Stimulated activated CD4-positive, alpha-beta T cell treated with anti-CD3 and anti-CD28 coated beads, Interleukin-15, amount 100 ng/mL, for 24 hours (primary cell): ENCODE measurements around the gene IZUMO1R.
A peak's percentile ranks its signal among the peaks of the same experiment; 100 is the strongest.
"Not testable (repeated sequence)": the region's sequence is repeated elsewhere in the genome, so short reads cannot be mapped to it uniquely, and the experiment has no call there.

Experiments used
- DNase-seq: peaks from one replicate; pipeline ENCODE4 v3.0.0-alpha.2; 2020

The IZUMO1R gene

DNA sequence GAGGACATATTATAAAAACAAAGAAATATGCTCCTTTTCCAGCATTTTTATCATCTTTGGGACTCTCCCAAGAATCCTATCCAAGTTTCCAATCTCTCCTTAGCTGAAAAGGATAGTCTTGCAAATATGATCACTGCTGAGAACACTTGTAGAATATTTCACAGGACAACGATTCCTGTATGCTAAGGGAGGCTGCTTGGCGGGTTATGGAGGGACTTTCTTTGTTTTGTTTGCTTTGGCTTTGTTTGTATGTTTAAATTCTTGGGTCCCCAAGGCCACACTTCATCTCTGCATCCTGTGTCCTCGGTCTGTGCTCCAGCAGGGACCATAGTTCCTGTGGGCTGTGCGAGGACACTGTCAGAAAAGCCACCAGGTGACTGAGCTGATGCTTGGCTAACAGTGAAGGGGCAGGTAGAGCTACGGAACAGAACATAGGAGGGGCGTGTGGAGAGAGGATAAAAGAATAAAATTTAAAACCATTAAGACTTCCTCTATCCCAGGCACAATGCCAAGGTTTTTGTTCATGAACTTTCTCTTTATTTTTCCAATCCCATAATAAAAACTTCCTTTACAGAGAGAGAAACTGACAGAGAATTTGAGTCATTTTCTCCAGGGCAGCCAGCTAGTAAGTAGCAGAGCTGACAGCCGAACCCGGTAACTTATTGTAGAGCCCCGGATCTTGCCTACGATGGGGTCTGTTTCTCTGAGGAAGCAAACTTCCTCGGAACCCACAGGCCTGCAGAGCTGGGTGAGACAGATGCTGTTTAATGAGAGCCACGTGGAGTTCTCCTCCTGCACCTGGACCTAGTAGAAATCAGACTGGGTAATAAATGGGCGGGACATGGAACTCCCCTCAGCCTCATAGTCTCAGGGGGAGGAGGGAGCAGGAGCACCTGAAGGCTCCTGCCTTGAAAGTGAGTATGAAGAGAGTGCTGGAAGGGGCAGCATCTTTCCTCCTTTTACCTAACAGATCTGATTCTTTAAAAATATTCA is at the start of gene IZUMO1R:
TSS of gene IZUMO1R (plus strand) at position 615 of the 993 bp plus-strand sequence. CDS start 1,057 bp downstream, outside the sequence.
- DNase-seq = no peak

DNA sequence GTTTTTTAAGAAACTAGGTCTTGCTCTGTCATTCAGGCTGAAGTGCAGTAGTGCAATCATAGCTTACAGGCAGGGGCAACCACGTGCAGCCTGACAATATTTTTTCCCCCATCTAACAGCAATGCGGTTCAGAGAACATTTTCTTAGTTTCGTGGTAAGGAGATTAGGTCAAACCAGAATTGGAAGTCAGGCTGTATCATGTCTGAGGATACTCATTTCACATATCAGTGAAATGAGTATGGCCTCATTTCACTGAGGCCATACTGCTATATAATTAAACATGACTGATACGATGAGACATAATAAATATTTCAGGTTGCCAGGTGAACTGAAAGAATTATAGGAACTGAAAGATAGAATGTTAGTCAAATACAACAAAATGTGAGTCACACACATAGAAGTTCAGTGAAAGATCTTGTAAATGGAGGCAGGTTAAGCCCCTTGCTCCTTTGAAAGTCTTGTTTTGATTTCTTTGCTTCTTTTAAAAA is 32.5 kb upstream of the IZUMO1R start:
- no peak for DNase-seq

DNA sequence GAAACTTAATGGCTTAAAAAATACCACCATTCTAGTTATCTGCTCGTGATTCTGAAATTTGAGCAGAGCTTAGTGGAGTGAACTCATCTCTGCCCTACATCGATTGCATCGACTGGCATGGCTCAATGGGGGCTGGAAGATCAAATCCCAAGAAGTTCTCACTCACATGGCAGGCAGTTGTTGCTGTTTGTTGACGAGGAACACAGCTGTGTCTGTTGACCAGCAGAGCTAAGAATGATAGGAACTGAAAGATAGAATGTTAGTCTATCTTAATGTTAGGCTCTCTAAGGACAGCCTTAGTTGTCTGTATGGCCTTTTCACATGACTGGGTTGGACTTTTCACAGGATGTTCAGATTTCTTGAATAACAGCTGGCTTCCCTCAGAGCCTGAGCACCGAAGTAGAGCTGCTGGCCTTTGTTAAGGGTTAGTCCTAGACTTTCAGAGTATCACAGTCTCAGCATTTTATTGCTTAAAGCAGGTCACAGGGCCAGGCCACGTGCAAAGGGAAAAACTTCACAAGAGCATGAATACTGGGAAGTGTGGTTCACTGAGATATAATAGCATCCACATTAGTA is 31.6 kb upstream of the IZUMO1R start:
- no peak for DNase-seq

DNA sequence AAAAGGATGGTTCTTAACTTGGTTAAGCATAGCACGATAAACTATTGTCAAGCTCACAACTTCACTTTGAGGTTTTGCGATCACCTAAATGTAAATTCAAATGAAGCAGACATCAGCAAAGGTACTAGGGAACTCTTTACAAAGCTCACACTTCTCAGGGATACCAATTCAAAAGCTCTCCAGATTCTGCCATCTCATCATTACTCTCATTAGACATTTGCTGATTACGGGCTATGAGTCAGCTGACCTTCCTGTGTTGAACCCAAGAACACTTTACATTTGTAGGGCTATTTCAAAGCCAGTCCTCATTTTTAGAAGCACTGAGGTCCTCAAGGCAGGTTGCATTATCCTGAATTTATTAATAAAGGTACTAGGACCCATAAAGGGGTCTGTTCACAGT is 28.4 kb upstream of the IZUMO1R start:
- DNase-seq = no peak

DNA sequence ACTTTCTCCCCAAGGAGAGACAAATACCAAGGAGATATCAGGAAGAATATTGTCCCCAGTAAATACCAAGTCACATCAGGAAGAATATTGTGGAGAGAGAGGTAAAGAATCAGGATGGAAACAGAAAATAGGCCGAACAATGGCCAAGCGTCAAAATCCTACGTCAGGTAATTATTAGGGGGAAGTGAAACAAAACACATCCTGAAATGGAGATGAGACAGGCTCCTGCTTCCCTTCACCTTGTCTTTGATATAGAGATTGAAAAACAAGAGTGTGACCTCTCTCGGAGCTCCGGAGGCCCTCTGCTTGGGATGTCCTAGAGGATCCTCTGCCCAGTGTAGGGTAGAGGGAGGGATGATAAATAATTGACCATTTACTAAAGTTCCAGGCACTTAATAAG is 27.4 kb upstream of the IZUMO1R start:
- DNase-seq = no peak

DNA sequence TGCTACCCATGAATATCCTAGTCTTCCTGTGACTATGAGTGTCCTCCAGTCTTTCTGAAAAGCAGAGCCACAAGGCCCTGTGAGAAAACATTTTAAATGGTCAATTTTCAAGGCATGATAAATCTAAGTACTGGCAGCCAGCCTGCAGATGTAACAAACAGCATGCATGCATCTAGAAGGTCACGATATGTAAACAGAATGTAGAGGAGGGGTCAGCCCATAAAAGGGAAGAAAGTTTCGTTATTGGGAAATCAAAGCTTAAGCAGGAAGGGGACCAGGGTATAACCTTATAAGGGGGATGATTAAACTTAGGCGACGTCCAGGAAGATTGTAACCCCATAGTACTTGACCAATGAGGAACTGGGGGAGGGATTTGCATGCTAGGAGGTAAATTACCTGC is 26.2 kb upstream of the IZUMO1R start:
- not testable (repeated sequence) for DNase-seq

- no peak for DNase-seq
Observed at GRCh38 chr11:94279996-94280395, 24.4 kb upstream of the IZUMO1R start.

DNA sequence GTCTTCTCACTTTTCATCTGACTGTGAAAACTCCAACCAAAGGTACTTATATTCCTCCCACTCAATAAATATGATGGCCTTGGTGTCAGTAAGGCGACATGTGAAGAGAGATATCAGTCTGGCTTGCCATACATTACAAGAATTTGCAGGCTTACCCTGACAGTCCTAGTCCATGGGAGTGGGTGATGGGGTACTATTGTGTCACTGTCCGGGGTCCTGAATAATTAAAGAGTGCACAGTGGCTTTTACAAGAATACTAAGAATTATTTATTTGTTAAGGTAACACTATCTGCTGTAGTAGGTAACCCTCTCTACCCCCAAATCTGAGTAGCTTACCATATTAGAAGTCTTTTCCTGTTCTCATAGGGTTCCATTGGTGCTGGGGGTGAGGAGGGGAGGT is 23.1 kb upstream of the IZUMO1R start:
- DNase-seq = no peak

- no peak for DNase-seq
Observed at GRCh38 chr11:94283678-94284077, 20.7 kb upstream of the IZUMO1R start.

DNA sequence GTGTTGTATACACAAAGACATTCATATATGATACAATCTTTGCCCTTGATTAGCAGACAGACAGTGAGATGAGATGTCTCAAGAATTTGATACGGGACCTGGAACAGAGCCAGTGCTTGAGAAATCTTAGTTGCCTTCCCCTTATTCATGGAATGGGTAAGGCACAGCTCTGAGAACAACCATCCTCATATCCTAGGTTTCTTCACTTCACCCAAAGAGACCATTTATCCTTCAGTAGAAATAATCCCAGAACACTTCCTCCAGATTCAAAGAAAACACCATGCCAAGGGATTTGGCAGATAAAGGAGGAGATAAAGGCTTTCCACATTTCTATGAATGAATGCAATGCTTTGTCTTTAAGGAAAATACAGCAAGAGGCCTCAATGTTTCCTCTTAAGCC is 8.8 kb upstream of the IZUMO1R start:
- no peak for DNase-seq

- no peak for DNase-seq
Observed at GRCh38 chr11:94297985-94298576, 6.3 kb upstream of the IZUMO1R start.

DNA sequence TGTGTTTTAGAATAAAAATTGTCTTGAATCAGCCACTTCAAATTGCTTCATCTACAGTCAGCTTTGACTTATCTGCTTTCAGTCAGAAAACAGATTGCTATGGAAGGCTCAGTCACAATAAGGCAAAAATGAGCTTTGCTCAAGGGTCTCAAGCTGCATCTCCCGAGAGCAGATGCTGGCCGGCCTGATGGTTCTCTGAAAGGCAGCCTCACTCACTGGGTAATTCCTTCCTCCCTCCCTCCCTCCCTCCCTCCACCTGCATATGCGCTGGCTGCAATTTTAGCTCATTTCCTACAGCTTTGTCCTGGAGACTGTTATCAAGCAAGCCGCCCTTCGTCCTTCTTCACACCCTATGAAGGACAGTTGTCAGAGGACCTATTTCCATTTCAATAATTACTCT is 1.6 kb upstream of the IZUMO1R start:
- no peak for DNase-seq

DNA sequence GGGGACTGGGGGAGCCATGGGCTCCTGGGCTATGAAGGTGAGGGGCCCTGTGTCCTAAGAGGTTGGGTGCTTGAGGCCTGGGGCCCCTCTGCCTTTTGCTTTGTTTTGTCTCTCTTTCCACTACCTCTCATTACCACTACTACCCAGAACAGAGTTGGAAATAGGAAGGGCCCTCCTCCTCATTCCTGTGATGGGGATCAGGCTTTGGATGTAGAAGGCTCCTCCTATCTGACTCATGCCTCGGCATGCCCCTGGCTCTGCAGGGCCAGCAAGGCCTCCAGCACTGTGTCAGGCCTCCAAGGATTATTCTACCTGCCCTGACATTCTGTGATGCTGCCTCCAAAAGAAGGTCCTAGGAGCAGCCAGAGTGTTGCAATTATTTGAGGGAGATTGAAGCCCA is 766 bp downstream of the IZUMO1R start:
- no peak for DNase-seq

DNA sequence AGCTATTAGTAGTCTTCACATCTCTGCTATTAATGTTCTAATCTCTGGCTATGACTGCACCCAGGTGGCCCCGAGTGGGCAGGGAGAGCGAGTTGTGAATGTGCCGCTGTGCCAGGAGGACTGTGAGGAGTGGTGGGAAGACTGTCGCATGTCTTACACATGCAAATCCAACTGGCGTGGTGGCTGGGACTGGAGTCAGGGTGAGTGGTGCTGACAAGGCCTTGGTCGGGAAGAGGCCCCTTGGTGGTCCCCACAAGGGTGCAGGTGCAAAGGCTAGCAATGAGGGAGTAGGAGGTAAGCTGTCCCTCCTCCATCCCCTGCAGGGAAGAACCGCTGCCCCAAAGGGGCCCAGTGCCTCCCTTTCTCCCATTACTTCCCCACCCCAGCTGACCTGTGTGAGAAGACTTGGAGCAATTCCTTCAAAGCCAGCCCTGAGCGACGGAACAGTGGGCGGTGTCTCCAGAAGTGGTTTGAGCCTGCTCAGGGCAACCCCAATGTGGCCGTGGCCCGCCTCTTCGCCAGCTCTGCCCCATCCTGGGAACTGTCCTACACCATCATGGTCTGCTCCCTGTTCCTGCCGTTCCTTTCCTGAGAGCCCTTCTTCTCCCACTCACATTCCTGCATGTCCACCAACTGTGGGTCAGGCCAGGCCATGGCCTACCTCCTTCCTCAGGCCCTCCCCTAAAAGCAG is 2.9 kb downstream of the IZUMO1R start:
- no peak for DNase-seq

DNA sequence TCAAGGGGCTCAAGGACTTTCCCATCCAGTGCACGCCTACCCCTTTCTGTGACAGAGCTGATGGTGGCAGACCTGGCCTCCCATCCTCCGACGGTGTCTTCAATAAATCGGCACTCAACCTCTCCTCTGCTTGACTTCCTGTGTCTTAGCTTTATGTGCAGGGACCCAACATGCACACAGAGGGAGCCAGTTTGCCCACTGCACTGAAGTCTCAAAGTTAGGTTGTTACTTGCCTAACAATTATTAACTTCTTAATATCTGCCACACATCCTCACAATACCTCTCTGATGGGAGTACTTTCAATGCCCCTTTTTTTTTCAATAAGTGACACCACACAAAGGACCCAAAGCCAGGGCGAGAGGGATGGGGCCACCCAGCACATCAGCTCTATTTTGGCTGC is 3.6 kb downstream of the IZUMO1R start:
- DNase-seq = no peak

DNA sequence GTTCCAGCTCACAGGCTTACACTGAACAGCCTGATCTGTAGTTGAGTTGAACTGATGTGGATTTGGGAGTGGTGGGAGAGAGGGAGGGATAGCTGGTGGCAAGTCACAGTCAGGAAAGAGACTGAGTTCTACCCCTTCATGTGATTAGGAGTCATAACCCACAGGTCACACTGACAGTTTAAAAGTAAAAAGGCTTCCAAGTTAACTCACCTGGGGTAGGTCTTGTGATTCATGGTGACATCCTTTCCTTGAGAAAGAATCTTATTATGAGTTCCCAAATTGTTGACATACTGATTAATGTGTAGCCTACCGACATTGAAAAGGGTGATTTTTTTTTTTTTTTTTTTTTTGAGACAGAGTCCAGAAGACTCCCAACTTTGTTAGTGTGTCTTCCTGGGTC is 5.4 kb downstream of the IZUMO1R start:
- DNase-seq = no peak

GRCh38 chr11:94310191-94310875 is 6.0 kb downstream of the IZUMO1R start:
- no peak for DNase-seq

GRCh38 chr11:94312339-94312738 is 8.0 kb downstream of the IZUMO1R start:
- no peak for DNase-seq

DNA sequence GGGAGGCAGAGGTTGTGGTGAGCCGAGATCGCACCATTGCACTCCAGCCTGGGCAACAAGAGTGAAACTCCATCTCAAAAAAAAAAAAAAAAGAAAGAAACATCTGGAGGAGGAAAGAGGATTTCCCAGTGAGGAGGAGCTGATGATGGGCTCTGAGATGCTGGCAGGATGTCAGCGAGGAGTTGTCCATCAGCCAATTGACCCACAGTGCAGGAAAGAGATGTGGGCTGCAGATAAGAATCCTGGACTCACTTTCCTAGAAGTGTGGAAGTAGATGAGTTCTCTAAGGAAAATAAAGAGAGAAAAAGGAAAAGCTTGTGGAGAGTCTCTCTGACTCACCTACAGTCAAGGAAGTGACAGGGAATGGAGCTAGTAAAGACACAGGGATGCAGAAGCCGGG is 9.7 kb downstream of the IZUMO1R start:
- no peak for DNase-seq

DNA sequence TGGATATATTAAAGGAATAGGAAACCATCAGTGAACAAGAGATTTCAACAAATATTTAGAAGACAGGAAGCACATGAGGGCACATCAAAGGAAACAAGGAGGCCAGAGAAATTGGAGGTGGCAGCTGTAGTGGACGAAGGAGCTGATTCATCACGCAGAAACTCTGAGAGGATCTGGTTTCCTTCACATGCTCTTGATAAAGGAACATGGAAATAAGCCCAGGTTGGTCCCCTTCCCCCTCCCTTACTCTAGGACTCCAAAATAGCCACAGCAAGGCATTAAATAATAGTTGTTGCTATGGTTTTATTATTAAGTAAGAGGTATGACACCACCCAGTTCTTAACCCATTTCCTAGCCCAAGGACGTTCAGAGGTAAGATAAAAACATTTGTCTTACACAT is 11.3 kb downstream of the IZUMO1R start:
- DNase-seq = no peak

GRCh38 chr11:94322501-94322900 is 18.1 kb downstream of the IZUMO1R start:
- DNase-seq = no peak

- DNase-seq = peak; percentile 61
Observed at GRCh38 chr11:94325681-94326080, 21.3 kb downstream of the IZUMO1R start.

GRCh38 chr11:94326947-94327346 is 22.6 kb downstream of the IZUMO1R start:
- DNase-seq = no peak
